Left ventricle myocardium inferior (tissue), 1 donor: ENCODE data around the gene MAEA. TPM values are rescaled to one million over a fixed set of nuclear protein-coding genes. Genes with fewer than 3 reads are reported as not detected.

ENCODE experiments used
- DNase-seq: peaks from one replicate; pipeline ENCODE4 v3.0.0-alpha.2; 2020
- H3K27ac ChIP-seq: fragments of 200-600 bp; replicated peaks from 2 replicates; pipeline ENCODE4 v1.8.0; 2021
- H3K27me3 ChIP-seq: fragments of 200-600 bp; 2 replicates; pipeline ENCODE4 v1.8.0; 2021; ENCODE audit warnings: low read depth
- H3K36me3 ChIP-seq: fragments of 200-600 bp; 2 replicates; pipeline ENCODE4 v1.8.0; 2021
- H3K4me1 ChIP-seq: fragments of 200-600 bp; 2 replicates; pipeline ENCODE4 v1.8.0; 2021
- H3K4me3 ChIP-seq: fragments of 200-600 bp; 2 replicates; pipeline ENCODE4 v1.8.0; 2021; ENCODE audit warnings: mild to moderate bottlenecking, moderate library complexity
- H3K9me3 ChIP-seq: fragments of 200-600 bp; replicated peaks from 2 replicates; pipeline ENCODE4 v1.8.0; 2021
- intact Hi-C: fragments of 100-400 bp; cut with micrococcal nuclease; formaldehyde crosslinking; loops from one replicate; pipeline ENCODE4 v1.11.0; 2022
- total RNA-seq: library from RNA; stranded (reverse); fragmentation: NEBNext Ultra II Directional; extraction: Animal tissue kit (Norgen Biotek cat#: 25700); gene quantifications from one replicate; pipeline ENCODE4 v1.2.1, GENCODE V29; 2021
- TF ChIP-seq, protein P1 (sequence below): fragments of 200-600 bp; IDR thresholded peaks from 2 replicates; pipeline ENCODE4 v1.8.0; 2021; ENCODE audit warnings: antibody characterized with exemption, mild to moderate bottlenecking, borderline replicate concordance
- donor health status: DM: no; HTN: yes; CAD: no; lungs with severe emphysema.

MAEA gene
- total RNA-seq, 1 donor from 2014 or later: 49.5 TPM

DNA sequence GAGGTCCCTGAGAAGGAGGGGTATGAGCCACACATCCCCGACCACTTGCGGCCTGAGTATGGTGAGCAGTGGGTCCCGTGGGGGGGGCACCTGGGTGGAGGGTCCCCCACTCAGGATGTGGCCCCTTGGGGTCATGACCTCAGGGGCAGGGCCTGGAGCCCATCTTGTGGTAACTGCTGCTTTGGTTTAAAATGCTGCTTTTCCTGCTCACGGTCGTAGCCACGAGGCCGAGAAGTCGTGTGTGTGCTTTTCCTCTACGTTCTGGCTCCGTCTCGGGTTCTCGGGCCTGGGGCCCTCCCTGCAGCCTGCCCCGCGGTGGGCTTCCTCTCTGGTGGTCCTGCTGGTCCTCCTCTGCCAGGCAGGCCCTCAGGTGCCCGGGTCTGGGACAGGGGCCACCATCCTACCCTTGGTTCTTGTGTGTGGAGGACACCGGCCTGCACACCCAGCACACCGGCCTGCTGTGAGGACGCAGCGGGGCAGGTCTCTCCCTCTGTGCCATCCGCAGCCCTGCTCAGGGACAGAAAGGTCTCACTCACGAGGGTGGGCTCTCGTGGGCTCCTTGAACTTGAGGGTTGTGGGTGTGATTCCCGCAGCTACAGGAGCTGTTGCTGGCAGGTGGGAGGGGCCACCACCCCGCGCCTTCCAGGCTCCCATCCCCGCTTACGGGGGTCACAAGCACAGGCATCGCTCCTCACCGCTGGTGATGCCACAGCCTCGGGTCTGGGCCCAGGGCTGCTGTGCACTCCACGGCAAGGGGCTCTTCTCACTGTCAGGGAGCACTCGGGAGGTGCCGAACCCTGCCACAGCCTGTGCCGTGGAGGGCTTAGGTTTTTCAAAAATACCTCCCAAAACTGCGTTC is 76.9 kb downstream of the MAEA start:
- TF ChIP-seq, protein P1, sequence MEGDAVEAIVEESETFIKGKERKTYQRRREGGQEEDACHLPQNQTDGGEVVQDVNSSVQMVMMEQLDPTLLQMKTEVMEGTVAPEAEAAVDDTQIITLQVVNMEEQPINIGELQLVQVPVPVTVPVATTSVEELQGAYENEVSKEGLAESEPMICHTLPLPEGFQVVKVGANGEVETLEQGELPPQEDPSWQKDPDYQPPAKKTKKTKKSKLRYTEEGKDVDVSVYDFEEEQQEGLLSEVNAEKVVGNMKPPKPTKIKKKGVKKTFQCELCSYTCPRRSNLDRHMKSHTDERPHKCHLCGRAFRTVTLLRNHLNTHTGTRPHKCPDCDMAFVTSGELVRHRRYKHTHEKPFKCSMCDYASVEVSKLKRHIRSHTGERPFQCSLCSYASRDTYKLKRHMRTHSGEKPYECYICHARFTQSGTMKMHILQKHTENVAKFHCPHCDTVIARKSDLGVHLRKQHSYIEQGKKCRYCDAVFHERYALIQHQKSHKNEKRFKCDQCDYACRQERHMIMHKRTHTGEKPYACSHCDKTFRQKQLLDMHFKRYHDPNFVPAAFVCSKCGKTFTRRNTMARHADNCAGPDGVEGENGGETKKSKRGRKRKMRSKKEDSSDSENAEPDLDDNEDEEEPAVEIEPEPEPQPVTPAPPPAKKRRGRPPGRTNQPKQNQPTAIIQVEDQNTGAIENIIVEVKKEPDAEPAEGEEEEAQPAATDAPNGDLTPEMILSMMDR: no peak
- no peaks in the 10 kb centered on the region for H3K9me3 ChIP-seq
- H3K27me3 ChIP-seq: no peaks in the 10 kb centered on the region
- H3K4me1 ChIP-seq: no peaks in the 10 kb centered on the region
- H3K36me3 ChIP-seq: peaks cover 28% of the 10 kb centered on the region
- no peak overlapping the region for H3K4me3 ChIP-seq
- peak; percentile 9 for DNase-seq
- H3K27ac ChIP-seq: no peak overlapping the region
- intact Hi-C loops: no loop called here

DNA sequence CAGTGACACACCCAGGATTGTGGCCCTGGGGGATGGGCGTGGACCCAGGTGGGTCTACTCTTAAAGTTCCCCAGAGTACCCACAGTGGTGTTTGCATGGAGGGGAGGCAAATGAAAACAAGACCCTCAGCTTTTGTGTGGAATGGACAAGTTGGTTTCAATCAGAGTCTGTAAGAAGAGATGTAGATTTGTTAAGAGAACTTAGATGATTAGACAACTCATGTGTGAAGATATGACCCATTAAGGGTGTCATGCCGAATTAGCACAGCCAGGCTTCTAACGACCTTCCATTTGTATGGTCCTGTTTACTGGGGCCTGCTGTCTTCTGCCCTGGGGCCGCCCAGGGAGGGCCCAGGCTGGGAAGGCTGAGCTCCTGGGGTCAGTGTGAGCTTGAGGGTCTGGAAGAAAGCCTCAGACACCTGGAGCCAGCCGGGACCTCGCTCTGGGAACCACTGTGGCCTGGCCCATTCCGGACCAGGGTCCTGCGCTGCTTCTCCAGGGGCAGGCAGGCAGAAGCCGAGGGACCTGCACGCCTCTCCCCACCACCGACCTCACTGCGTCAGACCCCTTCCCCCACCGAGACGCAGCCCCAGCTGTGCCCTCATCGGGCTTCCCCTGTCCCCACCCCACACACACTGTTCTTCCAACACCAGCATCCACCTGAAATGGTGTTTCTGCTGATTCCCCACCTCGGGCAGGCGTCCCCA is 77.7 kb downstream of the MAEA start:
- Histone ChIP-seq H3K27me3 (no peaks in the 10 kb centered on the region), H3K4me3 (no peak overlapping the region), H3K4me1 (no peaks in the 10 kb centered on the region), H3K9me3 (no peaks in the 10 kb centered on the region), H3K36me3 (peaks cover 34% of the 10 kb centered on the region), H3K27ac (no peak overlapping the region)
- TF ChIP-seq, protein P1: no peak
- peak; percentile 7 for DNase-seq
- intact Hi-C loops: no loop called here

DNA sequence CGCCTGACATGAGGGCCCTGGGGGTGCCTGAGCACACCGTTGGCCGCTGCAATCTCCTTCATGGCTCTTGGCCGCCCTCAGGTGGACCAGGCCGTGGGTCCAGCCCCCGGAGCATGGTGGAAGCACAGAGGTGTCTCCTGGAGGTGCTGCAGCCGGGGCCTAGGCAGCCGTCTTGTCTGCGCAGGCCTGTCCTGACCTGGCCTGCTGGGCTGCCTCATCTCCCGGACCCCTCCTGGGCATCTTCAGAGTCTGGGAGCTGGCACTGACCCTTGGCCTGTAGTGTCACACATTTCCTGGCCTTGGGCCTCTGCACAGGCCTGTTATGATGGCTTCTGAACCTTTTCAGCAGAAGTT is 78.2 kb downstream of the MAEA start:
- Histone ChIP-seq H3K27me3 (no peaks in the 10 kb centered on the region), H3K27ac (no peak overlapping the region), H3K36me3 (peaks cover 33% of the 10 kb centered on the region), H3K9me3 (no peaks in the 10 kb centered on the region), H3K4me3 (no peak overlapping the region), H3K4me1 (no peaks in the 10 kb centered on the region)
- no peak for DNase-seq
- TF ChIP-seq, protein P1: no peak
- intact Hi-C loops: no loop called here

DNA sequence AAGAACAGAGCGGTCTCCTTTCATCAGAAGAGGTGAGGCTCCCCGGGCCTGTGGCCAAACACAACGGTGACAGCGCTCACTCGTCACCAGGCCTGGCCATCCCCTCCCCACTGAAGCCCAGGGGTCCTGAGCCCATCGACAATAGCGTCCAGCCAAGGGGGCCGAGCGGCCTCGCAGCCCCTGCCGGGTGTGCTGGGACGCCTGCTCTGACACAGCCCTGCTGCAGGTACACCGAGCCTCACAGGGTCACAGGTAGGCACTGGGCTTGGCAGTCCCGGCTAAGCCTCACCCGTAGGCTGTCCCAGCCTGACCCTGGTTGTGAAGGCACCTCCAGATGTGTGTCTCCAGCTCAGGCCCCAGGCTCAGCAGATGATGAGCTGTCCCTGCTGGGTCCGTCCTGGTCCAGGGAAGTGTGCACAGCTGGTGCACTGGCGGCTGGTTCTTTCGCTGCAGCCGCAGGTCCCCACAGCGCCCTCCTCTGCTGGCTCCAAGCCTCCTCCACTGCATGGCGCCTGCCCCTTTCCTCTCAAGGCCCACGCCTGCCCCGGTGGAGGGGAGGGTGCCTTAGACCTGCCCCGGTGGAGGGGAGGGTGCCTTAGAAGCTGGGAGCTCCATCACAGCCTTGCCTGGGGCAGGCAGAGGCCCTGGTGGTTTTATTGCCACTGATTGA is 78.9 kb downstream of the MAEA start:
- H3K27ac ChIP-seq: no peak overlapping the region
- DNase-seq: peak; percentile 4
- no peaks in the 10 kb centered on the region for H3K9me3 ChIP-seq
- intact Hi-C loops: no loop called here
- peaks cover 36% of the 10 kb centered on the region for H3K36me3 ChIP-seq
- H3K27me3 ChIP-seq: no peaks in the 10 kb centered on the region
- TF ChIP-seq, protein P1: no peak
- no peaks in the 10 kb centered on the region for H3K4me1 ChIP-seq
- H3K4me3 ChIP-seq: no peak overlapping the region

DNA sequence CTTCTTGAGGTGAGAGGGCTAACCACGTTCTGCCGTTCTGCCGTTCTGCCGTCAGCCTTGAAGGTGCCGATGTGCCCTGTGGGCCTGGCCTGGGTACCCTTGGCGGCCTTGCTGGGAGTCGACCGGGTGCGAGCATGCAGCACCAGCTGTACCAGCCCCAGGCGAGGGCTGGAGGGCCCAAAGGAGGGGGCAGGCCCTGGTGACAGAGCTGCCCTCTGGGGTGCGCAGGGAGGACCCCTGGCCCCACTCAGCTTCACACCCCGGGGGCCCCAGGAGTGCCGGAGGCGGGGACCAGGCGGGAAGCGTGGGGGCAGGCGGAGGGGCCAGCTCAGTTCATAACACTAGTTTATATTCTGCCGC is 79.4 kb downstream of the MAEA start:
- intact Hi-C loops: no loop called here
- TF ChIP-seq, protein P1: no peak
- Histone ChIP-seq H3K9me3 (no peaks in the 10 kb centered on the region), H3K36me3 (peaks cover 36% of the 10 kb centered on the region), H3K27me3 (no peaks in the 10 kb centered on the region), H3K27ac (no peak overlapping the region), H3K4me3 (no peak overlapping the region), H3K4me1 (no peaks in the 10 kb centered on the region)
- peak; percentile 7 for DNase-seq
